ENCODE measurements around the gene RNF212. TPM values are rescaled to one million over a fixed set of nuclear protein-coding genes. Genes with fewer than 3 reads are reported as not detected.

Gene RNF212
- total RNA-seq, 1 experiment from 2014 or later: not detected

DNA sequence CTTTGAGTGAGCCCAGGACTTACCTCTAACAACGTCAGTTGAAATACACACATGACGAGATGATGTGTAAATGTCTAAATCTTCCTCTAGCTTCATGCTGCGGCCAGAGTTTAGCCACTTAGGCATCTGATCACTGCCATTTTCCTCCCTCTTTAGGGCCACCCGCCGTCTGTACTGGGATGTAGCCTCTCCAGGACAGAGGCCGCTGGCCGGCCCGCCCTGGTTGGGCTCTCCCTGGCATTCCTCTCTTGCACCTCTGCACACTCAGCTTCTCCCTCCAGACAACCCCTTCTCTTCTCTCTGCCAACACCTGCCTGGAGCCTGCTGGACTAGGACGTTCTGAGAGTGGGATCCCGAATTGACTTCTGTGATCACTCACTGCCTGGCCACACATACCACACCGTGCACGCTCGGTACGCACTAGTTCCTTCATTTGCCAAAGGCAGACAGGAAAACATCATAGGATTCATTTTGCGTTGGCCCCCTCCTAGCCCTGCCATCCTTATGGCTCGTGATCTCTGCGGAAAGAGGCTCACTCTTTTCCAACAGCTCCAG lies 33.6 kb downstream of the RNF212 start:
- no peak for DNase-seq (ENCODE audit: low read depth, low spot score)
- in situ Hi-C loops (cut with HindIII; ENCODE audit: low pct_unique_long_range_greater_than_20kb, low sequenced_read_pairs): no loop called here

DNA sequence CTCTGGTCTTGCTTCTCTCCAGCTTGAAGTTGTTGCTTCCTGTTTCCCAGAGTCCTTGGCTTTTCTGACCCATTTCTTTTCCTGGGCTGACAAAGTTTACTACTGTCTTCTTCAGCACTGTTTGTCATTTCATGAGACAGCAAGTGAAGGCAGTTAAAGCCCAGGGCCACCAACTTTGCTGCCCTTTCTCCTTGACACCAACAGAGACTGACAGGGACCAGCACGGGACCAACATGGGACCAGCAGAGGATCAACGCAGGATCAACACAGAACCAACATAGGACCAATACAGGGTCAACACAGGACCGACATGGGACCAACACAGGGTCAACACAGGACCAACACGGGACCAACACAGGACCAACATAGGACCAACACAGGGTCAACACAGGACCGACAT lies 34.9 kb downstream of the RNF212 start:
- in situ Hi-C loops (cut with HindIII; ENCODE audit: low pct_unique_long_range_greater_than_20kb, low sequenced_read_pairs): no loop called here
- no peak for DNase-seq (ENCODE audit: low read depth, low spot score)

DNA sequence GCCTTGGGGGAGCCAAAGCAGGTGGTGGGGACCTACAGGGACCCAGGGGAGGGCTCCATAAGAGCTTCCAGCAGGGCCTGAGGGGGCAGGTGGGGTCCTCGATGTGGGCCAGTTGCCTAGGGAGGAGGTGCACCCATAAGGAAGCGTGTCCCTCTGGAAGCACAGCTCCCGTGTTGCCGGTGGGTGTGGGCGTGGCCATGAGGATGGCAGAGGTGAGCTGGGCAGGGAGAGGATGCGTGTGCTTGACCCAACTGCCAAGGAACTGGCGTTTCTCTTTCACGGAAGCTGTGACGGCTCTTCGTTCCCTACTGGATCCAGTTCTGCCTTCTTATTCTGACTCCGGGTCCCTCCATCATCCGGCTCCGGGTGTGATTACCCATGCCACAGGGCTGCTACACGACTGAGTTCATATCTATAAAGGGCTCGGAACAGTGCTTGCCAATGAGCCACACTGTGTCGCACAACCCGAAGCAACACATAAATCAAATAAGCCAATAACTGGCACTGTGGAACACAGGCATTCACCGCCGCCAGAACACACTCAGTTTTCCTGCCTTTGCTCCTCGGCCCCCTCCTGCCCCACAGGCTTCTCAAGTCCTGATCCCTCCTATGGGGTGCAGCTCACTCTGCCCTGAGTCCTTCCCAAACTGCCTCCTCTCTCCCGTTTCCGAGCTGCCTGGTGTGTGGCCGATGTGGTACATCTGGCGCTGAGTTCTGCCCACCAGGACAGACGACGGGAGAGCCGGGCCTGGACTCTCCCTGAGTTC lies 35.5 kb downstream of the RNF212 start:
- in situ Hi-C loops (cut with HindIII; ENCODE audit: low pct_unique_long_range_greater_than_20kb, low sequenced_read_pairs): no loop called here
- DNase-seq (ENCODE audit: low read depth, low spot score): no peak

DNA sequence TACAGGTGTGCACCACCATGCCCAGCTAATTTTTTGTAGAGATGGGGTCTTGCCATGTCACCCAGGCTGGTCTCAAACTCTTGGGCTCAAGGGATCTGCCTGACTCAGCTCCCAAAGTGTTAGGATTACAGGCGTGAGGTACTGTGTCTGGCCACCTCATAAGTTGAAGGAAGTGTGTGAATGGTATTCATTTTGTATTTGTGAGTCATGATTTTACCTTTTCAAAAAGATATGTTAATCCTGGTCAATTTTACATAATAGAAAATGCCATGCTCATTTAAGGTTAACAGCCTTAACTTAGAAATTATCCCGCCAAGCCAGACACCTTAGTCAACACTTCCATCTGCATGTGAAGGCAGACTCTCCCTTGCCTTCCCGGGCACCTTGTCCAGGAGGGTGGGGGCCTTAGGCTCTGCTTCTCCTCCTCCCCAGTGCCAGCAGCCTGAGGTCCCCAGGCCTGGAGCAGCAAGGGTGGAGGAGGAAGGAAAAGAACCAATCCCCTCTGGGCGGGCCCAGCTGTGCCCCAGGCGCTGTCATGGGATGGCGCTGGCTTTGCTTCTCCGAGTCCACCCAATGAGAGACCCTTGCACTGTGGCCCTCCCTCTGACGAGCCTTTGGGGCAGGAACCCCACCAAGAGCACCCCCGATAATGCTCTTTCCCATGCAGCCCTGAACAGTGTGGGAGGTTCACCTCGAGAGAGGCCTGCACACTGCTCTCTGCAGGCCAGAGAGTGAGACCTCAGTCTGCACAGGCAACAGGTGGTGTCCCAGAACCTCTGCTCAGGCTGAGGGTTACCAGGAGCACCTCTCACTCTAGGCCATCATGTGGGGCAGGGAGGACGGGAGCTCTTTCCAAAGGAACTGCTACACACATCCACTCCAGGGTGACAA lies 37.3 kb downstream of the RNF212 start:
- no peak for DNase-seq (ENCODE audit: low read depth, low spot score)
- in situ Hi-C loops (cut with HindIII; ENCODE audit: low pct_unique_long_range_greater_than_20kb, low sequenced_read_pairs): no loop called here

DNA sequence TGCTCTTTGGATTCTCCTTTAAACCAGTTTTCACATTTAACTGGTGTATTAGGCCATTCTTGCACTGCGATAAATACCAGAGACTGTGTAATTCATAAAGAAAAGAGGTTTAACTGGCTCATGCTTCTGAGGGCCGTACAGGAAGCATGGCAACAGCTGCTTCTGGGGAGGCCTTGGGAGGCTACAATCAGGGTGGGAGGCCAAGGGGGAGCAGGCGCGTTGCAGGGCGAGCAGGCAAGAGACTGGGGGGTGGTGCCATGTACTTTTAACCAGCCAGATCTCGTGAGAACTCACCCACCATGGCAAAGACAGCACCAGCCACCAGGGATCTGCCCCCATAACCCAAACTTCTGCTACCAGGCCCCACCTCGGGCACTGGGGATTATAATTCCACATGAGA lies 38.1 kb downstream of the RNF212 start:
- in situ Hi-C loops (cut with HindIII; ENCODE audit: low pct_unique_long_range_greater_than_20kb, low sequenced_read_pairs): no loop called here
- no peak for DNase-seq (ENCODE audit: low read depth, low spot score)

DNA sequence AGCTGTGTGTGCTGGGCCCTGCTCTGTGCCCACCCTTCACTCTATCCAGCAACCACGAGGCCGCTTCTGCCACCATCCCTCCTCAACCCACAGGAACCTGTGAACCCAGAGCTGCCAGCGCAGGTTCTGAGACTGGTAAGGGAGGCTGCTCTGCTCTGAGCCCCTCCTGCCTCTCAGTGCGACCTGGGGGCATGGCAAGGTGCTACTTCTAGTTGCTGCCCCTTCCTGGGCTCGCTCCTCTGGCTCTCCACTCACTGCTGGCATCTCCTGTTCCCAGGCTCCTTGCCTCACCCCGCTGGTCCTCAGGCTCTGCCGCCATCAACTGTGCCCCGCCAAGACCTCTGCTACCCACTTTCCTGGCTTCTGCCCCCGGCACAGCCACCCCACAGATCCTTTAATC lies 39.3 kb downstream of the RNF212 start:
- DNase-seq (ENCODE audit: low read depth, low spot score): no peak
- in situ Hi-C loops (cut with HindIII; ENCODE audit: low pct_unique_long_range_greater_than_20kb, low sequenced_read_pairs): no loop called here

DNA sequence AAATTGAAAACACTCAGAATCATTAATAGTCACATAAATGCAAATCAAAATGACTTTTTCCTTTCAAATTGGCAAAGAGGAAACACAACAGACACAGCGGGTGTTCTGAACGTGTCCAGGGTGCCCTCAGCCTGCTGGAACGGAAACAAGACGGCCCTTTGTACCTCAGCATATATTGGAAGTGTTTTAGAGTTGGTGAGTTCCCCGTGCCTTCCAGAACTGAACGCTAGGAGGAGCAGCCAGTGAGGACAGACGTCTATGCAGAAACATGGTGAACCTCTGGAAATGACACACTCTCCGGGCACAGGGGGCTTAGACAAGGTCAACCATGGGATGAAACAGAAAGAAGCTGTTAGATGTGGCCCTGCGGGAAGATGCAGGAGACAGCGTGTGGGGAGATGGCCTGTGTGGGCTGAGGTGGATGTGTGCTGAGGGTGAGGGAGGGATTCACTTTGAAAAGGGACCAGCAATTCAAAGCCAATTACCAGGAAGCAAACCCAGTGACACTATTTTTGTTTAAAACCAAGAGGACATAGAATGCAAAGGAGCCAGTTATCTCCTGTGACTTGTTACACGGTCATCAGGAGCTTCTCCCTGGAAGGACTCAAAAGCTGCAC lies 40.4 kb downstream of the RNF212 start:
- peak; percentile 91 for DNase-seq (ENCODE audit: low read depth, low spot score)
- in situ Hi-C loops (cut with HindIII; ENCODE audit: low pct_unique_long_range_greater_than_20kb, low sequenced_read_pairs): no loop called here

DNA sequence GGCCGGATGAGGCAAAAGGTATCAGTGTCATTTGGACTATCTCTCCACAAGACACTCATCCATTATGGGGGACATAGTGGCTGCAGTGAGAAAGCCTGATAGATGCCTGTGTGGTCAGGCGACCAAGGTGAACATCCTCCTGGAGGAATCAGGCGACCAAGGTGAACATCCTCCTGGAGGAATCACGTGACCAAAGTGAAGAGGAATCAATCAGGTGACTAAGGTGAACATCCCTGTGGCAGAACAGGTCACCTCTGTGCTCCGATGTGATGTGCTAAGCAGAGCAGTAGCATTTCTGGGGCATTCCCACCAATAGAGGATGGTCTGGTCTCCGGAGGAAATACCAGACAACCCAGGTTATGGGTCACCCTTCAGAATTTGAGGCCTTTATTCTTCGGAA lies 44.0 kb downstream of the RNF212 start:
- in situ Hi-C loops (cut with HindIII; ENCODE audit: low pct_unique_long_range_greater_than_20kb, low sequenced_read_pairs): no loop called here
- DNase-seq (ENCODE audit: low read depth, low spot score): no peak

DNA sequence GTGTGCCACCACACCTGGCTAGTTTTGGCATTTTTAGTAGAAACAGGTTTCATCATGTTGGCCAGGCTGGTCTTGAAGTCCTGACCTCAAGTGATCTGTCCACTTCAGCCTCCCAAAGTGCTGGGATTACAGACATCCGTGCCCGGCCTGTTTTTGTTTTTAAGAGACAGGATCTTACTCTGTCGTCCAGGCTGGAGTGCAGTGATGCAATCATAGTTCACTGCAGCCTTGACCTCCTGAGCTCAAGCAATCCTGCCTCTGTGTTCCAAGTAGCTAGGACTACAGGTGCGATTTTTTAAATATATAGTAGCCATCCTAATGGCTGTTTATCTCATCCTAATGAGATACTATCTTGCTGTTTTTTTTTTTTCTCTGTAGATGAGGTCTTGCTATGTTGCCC lies 47.6 kb downstream of the RNF212 start:
- DNase-seq (ENCODE audit: low read depth, low spot score): no peak
- in situ Hi-C loops (cut with HindIII; ENCODE audit: low pct_unique_long_range_greater_than_20kb, low sequenced_read_pairs): no loop called here

DNA sequence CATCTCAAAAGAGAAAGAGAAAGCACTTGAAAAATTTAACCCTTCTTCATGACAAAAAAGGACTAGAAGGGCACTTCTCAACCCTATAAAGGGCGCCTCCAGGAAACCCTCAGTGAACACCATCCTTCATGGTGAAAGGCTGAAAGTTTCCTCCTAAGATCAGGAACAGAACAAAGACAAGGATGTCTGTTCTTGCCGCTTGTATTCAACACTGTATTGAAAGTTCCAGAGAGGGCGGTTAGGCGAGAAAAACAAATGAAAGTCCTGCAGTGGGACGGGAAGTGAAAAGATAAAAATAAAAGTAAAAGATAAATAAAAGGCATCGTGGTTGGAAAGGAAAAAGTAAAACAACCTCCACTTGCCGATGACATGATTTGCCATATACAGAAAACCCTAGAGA lies 50.9 kb downstream of the RNF212 start:
- no peak for DNase-seq (ENCODE audit: low read depth, low spot score)
- in situ Hi-C loops (cut with HindIII; ENCODE audit: low pct_unique_long_range_greater_than_20kb, low sequenced_read_pairs): no loop called here

DNA sequence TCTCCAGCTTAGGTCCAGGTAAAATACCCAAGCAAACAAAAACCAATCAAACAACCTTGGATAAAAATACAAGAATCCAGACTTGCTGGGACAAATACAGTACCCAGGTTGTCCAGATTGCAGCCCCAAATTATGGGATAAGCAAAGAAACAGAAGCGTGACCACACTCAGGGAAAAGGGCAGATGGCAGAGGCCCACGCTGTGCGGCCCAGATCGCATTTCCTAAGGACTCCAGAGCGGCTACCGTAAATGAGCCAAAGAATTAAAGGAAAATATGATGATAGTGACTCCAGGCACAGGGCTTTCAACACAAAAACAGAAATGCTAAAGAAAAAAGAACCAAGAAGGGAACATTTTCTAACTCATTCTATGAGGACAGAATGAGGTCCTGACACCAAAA lies 51.6 kb downstream of the RNF212 start:
- DNase-seq (ENCODE audit: low read depth, low spot score): no peak
- in situ Hi-C loops (cut with HindIII; ENCODE audit: low pct_unique_long_range_greater_than_20kb, low sequenced_read_pairs): no loop called here

DNA sequence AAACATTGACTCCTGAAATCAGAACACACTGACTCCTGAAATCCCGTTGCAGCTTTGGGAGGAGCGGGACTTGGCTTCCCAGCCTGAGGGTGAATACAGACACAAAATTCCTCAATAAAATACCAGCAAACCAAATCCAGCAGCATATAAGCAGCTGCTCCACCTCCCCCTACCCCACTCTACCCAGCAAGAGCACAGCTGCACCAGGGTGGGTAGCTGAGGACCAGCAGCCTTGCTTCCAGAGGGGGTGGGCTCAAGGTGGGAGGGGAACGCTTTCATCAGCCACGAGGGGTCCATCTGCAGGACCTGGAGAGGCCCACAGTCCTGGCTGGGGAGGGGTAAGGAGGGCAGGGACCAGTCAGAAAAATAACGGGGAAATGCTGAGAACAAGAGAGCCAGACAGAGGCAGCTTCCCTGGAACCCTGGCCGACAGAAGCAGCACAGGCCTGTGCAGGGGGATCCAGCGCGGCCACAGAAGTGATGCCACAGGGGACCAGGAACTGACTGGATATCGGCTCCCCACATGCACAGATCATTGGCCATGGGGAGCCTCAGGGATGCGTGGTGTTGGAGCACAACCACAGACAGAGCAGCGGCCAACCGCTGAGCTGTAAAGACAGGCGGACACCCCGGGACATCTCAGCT lies 52.2 kb downstream of the RNF212 start:
- in situ Hi-C loops (cut with HindIII; ENCODE audit: low pct_unique_long_range_greater_than_20kb, low sequenced_read_pairs): no loop called here
- DNase-seq (ENCODE audit: low read depth, low spot score): no peak

DNA sequence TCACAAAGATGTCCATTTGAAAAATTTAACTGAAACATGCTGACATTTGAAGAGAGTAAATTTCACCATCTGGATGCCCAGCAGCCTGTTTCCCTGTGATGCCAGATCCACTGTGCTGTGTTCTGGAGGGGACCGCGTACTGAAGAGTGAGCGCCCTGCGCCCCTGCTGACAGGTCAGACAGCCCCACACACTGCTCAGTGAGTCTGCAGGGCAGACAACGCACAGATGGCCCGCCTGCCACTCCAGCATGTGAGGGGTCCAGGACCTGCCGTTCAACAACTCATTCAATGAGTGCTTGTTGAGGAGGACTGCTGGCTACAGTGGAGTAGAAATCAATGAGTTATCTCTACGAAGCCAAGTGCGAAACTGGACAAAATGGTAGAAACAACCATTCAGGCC lies 52.7 kb downstream of the RNF212 start:
- DNase-seq (ENCODE audit: low read depth, low spot score): no peak
- in situ Hi-C loops (cut with HindIII; ENCODE audit: low pct_unique_long_range_greater_than_20kb, low sequenced_read_pairs): no loop called here

DNA sequence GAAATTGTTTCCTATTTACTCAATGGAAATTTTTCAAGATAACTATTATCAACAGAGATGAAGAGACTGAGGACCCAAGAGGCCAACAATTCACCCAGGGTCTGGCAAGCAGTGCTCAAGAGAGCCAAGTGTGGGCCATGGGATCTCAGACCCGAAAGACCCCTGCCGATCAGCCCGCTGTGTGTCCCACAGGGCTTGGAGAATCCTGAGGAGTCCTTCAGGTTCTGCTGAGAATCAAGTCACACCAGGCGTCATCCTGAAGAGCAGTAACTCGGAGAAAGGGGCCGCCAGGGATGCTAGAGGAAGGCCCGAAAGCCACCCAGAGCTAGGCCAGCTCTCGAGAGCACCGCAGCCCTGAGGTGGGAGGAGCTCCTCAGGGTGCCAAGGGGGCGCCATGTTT lies 53.2 kb downstream of the RNF212 start:
- no peak for DNase-seq (ENCODE audit: low read depth, low spot score)
- in situ Hi-C loops (cut with HindIII; ENCODE audit: low pct_unique_long_range_greater_than_20kb, low sequenced_read_pairs): no loop called here

DNA sequence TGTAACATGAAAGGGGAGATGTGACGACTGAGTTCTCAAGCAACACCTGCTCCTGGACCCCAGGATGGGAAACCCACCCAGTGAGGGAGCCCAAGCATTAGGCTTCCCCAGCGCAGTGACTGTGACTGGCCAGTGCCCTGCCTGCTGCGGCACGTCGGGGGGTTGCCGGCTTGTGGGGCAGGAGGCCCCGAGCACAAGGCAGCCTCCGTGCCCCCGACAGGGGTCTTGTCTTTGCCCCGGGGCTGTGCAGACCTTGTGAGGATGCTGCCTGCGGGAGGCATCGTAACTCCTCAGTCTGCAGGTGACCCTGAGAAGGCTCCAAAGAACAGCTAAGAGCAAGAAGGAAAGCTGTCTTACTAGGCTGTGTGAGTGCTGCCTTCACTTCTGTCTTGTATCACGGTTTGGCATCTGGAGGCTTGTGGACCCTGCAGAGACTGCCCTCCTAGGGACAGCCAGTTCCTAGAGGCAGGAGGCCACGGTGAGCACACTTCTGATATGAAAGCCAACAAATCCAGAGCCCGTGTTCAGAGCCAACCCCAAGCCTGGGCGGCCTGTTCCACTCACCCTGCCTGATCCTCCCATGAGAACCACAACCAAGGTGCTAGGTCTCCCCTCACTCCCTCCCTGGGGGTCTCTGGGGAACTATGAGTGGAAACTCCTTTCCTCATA lies 54.2 kb downstream of the RNF212 start:
- DNase-seq (ENCODE audit: low read depth, low spot score): no peak
- in situ Hi-C loops (cut with HindIII; ENCODE audit: low pct_unique_long_range_greater_than_20kb, low sequenced_read_pairs): no loop called here

DNA sequence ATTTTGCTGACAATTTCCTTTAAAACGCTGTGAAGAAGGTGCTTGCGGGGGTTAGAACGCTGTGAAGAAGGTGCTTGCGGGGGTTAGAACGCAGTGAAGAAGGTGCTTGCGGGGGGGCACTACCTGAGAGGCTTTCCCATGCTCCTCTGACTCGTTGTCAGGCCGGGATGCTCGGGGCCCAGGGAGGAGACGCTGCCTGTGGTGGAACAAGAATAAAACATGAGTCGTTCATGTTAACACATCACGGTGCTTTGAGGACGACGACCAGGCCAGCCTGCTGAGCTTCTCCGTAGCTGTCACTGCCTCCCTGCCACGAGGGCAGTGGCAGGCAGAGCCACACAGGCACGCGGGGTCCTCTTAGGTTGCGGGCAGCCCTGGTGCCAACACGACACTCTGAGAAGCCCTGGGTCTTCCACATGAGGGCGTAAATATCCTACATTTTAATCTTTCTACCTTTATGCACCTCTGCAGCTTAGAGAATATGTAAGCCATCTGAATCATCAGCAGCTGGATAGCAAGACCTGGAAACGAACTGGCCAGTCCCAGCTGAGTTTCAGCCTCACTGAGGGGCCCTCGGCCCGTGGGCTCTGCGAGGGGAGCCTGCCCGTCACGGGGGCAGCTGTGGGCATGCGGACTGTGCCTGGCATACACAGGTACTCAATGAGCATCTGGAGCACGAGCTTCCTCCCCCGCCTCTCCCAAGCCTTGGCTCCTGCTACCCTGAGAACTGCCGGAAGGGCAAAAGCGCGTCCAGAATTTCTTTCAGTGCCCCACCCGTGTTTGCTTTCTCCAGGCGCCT lies 55.0 kb downstream of the RNF212 start:
- in situ Hi-C loops (cut with HindIII; ENCODE audit: low pct_unique_long_range_greater_than_20kb, low sequenced_read_pairs): no loop called here
- DNase-seq (ENCODE audit: low read depth, low spot score): no peak

DNA sequence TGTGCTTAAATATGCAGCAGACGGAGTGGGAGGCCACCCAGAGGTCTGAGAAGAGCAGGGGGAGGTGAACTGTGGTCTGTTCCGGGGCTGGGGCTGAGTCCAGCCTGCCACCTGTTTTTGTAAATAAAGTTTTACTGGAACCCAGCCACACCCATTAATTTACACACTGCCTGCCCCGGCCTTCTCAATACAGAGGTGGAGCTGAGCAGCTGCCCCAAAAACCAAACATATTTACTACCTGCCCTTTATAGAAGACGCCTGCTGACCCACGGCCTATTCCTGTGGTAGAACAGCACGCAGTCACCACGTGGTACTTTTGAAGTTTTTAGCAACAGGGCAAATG lies 56.0 kb downstream of the RNF212 start:
- in situ Hi-C loops (cut with HindIII; ENCODE audit: low pct_unique_long_range_greater_than_20kb, low sequenced_read_pairs): no loop called here
- no peak for DNase-seq (ENCODE audit: low read depth, low spot score)

Measured in SK-MEL-5 (cell line).